ENCODE data around the gene PARP12.

The PARP12 gene

GRCh38 chr7:140048138-140048537, 14.6 kb downstream of the PARP12 start:
- no peak overlapping the region for H3K4me3 ChIP-seq (replicated peaks; ENCODE audit: low read depth, low read length)
- no peak for DNase-seq (ENCODE audit: low read depth)
- no peak for TF ChIP-seq CTCF (IDR thresholded peaks at IDR 0.05; ENCODE audit: low read length, missing control alignments)

GRCh38 chr7:140047197-140047596, 15.6 kb downstream of the PARP12 start:
- DNase-seq (ENCODE audit: low read depth): no peak
- no peak overlapping the region for H3K4me3 ChIP-seq (replicated peaks; ENCODE audit: low read depth, low read length)
- no peak for TF ChIP-seq CTCF (IDR thresholded peaks at IDR 0.05; ENCODE audit: low read length, missing control alignments)

DNA sequence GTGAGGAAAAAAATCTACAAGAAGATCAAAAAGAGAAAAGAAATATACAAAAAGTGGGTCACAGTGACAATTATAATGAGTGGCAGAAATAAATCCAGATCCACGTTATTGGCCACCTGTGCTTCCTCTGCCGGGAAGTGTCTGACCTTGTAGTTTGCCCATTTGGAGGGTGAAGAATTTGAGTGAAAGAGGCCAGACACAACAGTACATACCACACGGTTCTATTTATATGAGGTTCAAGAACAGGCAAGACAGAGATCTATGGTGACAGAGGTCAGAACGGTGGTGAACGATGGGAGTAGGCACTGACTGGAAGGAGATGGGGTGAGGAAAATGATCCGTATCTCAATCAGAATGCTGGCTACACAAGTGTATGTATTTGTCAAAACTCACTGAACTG, 17.1 kb downstream of the PARP12 start:
- H3K4me3 ChIP-seq (replicated peaks; ENCODE audit: low read depth, low read length): no peak overlapping the region
- TF ChIP-seq CTCF (IDR thresholded peaks at IDR 0.05; ENCODE audit: low read length, missing control alignments): no peak
- DNase-seq (ENCODE audit: low read depth): no peak

- no peak overlapping the region for H3K4me3 ChIP-seq (replicated peaks; ENCODE audit: low read depth, low read length)
- DNase-seq (ENCODE audit: low read depth): no peak
- TF ChIP-seq CTCF (IDR thresholded peaks at IDR 0.05; ENCODE audit: low read length, missing control alignments): no peak
These were observed 18.5 kb downstream of the PARP12 start for GRCh38 chr7:140044251-140044650.

- DNase-seq (ENCODE audit: low read depth): no peak
- TF ChIP-seq CTCF (IDR thresholded peaks at IDR 0.05; ENCODE audit: low read length, missing control alignments): no peak
- no peak overlapping the region for H3K4me3 ChIP-seq (replicated peaks; ENCODE audit: low read depth, low read length)
These were observed 20.4 kb downstream of the PARP12 start for GRCh38 chr7:140042386-140042670.

DNA sequence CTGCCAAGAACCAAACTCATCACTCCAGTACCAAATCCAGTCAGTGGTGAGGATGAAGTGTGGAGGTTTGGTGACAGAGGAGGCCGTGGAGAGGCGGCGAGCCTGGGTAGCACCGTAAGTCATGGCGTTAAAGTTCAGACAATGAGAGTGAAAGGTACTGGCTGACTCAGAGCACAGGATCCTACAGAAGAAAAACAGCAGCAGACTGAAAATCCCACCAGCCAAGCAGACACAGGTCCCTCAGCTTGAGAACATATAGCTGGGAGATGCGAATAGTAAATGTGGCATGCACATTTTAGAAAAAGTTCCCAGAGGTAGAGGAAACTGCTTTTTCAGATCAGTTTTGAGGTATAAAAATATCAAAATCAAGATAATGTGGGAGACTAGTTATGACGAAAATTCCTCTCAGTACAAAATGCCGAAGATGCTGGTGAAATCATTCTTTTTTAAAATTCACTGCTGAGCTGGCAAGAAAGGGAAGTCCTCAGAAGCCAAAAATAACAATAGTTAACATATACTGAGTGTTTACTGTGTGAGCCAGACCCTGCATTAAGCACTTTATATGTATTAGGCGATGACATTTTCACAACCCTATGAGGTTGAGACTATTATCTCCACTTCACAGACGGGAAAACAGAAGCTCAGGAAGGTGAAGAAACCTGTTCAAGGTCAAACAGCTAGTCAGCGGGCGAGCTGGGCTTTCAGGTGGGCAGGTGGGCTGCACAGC, 20.9 kb downstream of the PARP12 start:
- no peak for TF ChIP-seq CTCF (IDR thresholded peaks at IDR 0.05; ENCODE audit: low read length, missing control alignments)
- peak; percentile 69 for DNase-seq (ENCODE audit: low read depth)
- no peak overlapping the region for H3K4me3 ChIP-seq (replicated peaks; ENCODE audit: low read depth, low read length)

DNA sequence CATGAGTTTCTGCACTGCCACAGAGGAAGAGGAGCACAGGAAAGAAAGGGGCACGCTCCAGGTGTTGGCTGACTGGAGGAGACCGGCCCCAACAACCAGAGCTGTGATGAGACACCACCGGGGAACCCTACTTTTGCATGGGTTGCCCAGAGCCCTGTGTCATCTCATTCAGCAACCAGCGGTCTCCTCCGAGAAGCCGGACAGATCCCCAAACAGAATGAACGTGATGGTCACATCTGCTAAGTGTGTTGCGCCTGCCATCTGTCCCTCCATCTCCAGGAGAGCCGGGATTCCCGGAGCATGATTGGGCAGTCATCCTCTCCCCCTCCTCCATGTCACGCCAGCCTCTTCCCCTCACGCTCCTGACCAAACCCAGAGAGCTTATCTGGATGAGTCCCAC, 22.9 kb downstream of the PARP12 start:
- H3K4me3 ChIP-seq (replicated peaks; ENCODE audit: low read depth, low read length): no peak overlapping the region
- DNase-seq (ENCODE audit: low read depth): no peak
- TF ChIP-seq CTCF (IDR thresholded peaks at IDR 0.05; ENCODE audit: low read length, missing control alignments): no peak

Data from fibroblast of pulmonary artery (primary cell).